Islet of Langerhans (tissue), 1 donor: Measurements from ENCODE around the gene CDC37.
"Not testable (repeated sequence)": the region's sequence is repeated elsewhere in the genome, so short reads cannot be mapped to it uniquely, and the experiment has no call there.

Experiments used
- FAIRE-seq: peaks from one replicate; lab custom pipeline; 2011; peaks lifted over from hg19 to GRCh38; lab: Jason Lieb, UNC

The CDC37 gene

GRCh38 chr19:10419646-10420443 is 16.5 kb upstream of the CDC37 start:
- FAIRE-seq, result no peak

- FAIRE-seq, result no peak
Measured at GRCh38 chr19:10419200-10419645, 15.9 kb upstream of the CDC37 start.

- no peak for FAIRE-seq
Measured at GRCh38 chr19:10418485-10419199, 15.3 kb upstream of the CDC37 start.

- no peak for FAIRE-seq
Measured at GRCh38 chr19:10418235-10418484, 14.8 kb upstream of the CDC37 start.

GRCh38 chr19:10417541-10418234 is 14.3 kb upstream of the CDC37 start:
- FAIRE-seq, result no peak

- FAIRE-seq, result no peak
Measured at GRCh38 chr19:10416380-10417257, 13.3 kb upstream of the CDC37 start.

GRCh38 chr19:10416083-10416379 is 12.7 kb upstream of the CDC37 start:
- FAIRE-seq, result no peak

GRCh38 chr19:10412257-10412977 is 9.1 kb upstream of the CDC37 start:
- FAIRE-seq, result no peak

- FAIRE-seq, result not testable (repeated sequence)
Measured at GRCh38 chr19:10411224-10411623, 7.9 kb upstream of the CDC37 start.

GRCh38 chr19:10408511-10409283 is 5.4 kb upstream of the CDC37 start:
- FAIRE-seq, result no peak

- no peak for FAIRE-seq
Measured at GRCh38 chr19:10407096-10407495, 3.8 kb upstream of the CDC37 start.

GRCh38 chr19:10406191-10406590 is 2.8 kb upstream of the CDC37 start:
- FAIRE-seq, result no peak

- no peak for FAIRE-seq
Measured at GRCh38 chr19:10404888-10405820, 1.8 kb upstream of the CDC37 start.

GRCh38 chr19:10402441-10403038 is 802 bp downstream of the CDC37 start:
- FAIRE-seq, result no peak

- FAIRE-seq, result no peak
Measured at GRCh38 chr19:10399878-10400277, 3.5 kb downstream of the CDC37 start.

GRCh38 chr19:10399340-10399739 is 4.0 kb downstream of the CDC37 start:
- not testable (repeated sequence) for FAIRE-seq

- FAIRE-seq, result no peak
Measured at GRCh38 chr19:10398819-10399218, 4.5 kb downstream of the CDC37 start.

GRCh38 chr19:10395917-10396316 is 7.4 kb downstream of the CDC37 start:
- FAIRE-seq, result no peak

GRCh38 chr19:10395436-10395835 is 7.9 kb downstream of the CDC37 start:
- no peak for FAIRE-seq

- FAIRE-seq, result no peak
Measured at GRCh38 chr19:10395003-10395402, 8.3 kb downstream of the CDC37 start.
